ENCODE results near the gene ABRACL.

DNA sequence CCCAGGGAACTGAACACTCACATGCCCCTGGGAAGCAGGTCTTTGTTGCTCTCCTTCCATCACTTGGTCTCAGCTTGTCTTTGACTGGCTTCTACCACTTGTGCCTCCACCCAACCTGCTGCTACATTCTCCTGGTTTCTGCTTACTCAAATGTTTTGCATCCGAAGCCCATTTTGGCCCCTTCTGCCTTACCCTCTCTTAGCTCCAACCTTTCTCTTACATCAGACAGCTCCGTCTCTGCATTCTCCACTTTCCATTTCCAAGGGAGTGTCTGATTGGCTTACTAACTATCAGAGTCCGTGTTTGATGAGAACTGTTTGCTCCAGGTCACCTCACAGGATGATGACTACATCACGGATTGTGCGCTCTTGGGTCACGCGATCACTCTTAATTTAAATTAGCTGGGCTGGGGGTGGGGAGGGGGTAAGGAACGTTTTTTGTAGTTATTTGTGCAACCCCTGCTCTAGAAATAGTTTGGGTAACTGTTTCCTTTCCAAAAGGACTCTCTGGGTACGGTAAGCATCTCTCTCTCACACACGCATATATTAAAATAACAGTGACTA lies 844 bp upstream of the ABRACL start:
- TF ChIP-seq, protein P1, sequence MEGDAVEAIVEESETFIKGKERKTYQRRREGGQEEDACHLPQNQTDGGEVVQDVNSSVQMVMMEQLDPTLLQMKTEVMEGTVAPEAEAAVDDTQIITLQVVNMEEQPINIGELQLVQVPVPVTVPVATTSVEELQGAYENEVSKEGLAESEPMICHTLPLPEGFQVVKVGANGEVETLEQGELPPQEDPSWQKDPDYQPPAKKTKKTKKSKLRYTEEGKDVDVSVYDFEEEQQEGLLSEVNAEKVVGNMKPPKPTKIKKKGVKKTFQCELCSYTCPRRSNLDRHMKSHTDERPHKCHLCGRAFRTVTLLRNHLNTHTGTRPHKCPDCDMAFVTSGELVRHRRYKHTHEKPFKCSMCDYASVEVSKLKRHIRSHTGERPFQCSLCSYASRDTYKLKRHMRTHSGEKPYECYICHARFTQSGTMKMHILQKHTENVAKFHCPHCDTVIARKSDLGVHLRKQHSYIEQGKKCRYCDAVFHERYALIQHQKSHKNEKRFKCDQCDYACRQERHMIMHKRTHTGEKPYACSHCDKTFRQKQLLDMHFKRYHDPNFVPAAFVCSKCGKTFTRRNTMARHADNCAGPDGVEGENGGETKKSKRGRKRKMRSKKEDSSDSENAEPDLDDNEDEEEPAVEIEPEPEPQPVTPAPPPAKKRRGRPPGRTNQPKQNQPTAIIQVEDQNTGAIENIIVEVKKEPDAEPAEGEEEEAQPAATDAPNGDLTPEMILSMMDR (IDR thresholded peaks at IDR 0.05) = no peak
- TF ChIP-seq TCF7L2 (IDR thresholded peaks at IDR 0.05; ENCODE audit: low read depth, low read length) (no peak), SIN3A (IDR thresholded peaks at IDR 0.05; ENCODE audit: borderline replicate concordance, insufficient read depth, low read depth, low read length) (no peak), POLR2AphosphoS5 (IDR thresholded peaks at IDR 0.05; ENCODE audit: low read depth, low read length) (no peak)

Data from Panc1 (cell line).